Fibroblast of the conjunctiva (primary cell): Measurements from ENCODE around the gene SELENBP1.
"Not testable (repeated sequence)": the region's sequence is repeated elsewhere in the genome, so short reads cannot be mapped to it uniquely, and the experiment has no call there.

ENCODE experiments used
- DNase-seq: peaks from one replicate; pipeline ENCODE4 v3.0.0-alpha.2; 2010; ENCODE audit warnings: low read depth

Gene SELENBP1

GRCh38 chr1:151372058-151372934, at the start of gene SELENBP1:
Gene SELENBP1 (minus strand): TSS chr1:151372705. CDS start chr1:151372641, 64 bp downstream.
- peak; percentile 79 for DNase-seq

GRCh38 chr1:151419819-151420218, 47.3 kb upstream of the SELENBP1 start:
- no peak for DNase-seq

- DNase-seq = no peak
These were observed 45.6 kb upstream of the SELENBP1 start for GRCh38 chr1:151418081-151418480.

GRCh38 chr1:151416231-151416630, 43.7 kb upstream of the SELENBP1 start:
- DNase-seq = no peak

- DNase-seq = no peak
These were observed 39.4 kb upstream of the SELENBP1 start for GRCh38 chr1:151411884-151412283.

- DNase-seq = no peak
These were observed 36.4 kb upstream of the SELENBP1 start for GRCh38 chr1:151408891-151409290.

- no peak for DNase-seq
These were observed 34.8 kb upstream of the SELENBP1 start for GRCh38 chr1:151407304-151407703.

GRCh38 chr1:151406176-151406575, 33.7 kb upstream of the SELENBP1 start:
- no peak for DNase-seq

- DNase-seq = no peak
These were observed 32.9 kb upstream of the SELENBP1 start for GRCh38 chr1:151405187-151405951.

- DNase-seq = no peak
These were observed 31.1 kb upstream of the SELENBP1 start for GRCh38 chr1:151403612-151404011.

- DNase-seq = no peak
These were observed 30.3 kb upstream of the SELENBP1 start for GRCh38 chr1:151402764-151403163.

- no peak for DNase-seq
These were observed 29.4 kb upstream of the SELENBP1 start for GRCh38 chr1:151401860-151402259.

- DNase-seq = no peak
These were observed 28.8 kb upstream of the SELENBP1 start for GRCh38 chr1:151401125-151401788.

- peak; percentile 89 for DNase-seq
These were observed 27.0 kb upstream of the SELENBP1 start, which contains the start of gene PSMB4 for GRCh38 chr1:151399324-151400171. Gene PSMB4 (plus strand): TSS chr1:151399573. CDS start chr1:151399588, 15 bp downstream.

GRCh38 chr1:151396265-151396664, 23.8 kb upstream of the SELENBP1 start:
- not testable (repeated sequence) for DNase-seq

GRCh38 chr1:151393583-151393982, 21.1 kb upstream of the SELENBP1 start:
- DNase-seq = no peak

- no peak for DNase-seq
These were observed 18.6 kb upstream of the SELENBP1 start for GRCh38 chr1:151391079-151391563.

- DNase-seq = not testable (repeated sequence)
These were observed 17.9 kb upstream of the SELENBP1 start for GRCh38 chr1:151390221-151391078.

- DNase-seq = no peak
These were observed 13.5 kb upstream of the SELENBP1 start for GRCh38 chr1:151386002-151386401.

GRCh38 chr1:151384584-151384983, 12.1 kb upstream of the SELENBP1 start:
- DNase-seq = no peak
